HG03439 (cell line): ENCODE data around the gene GARIN5A.

Experiments
- ATAC-seq: cut with Tn5 transposase; IDR thresholded peaks from one replicate; pipeline ENCODE4 v1.9.1; 2021; ENCODE audit warnings: mild to moderate bottlenecking, moderate library complexity; ENCODE audit not compliant: unreplicated experiment

GARIN5A gene

GRCh38 chr19:50418176-50419021, 58.2 kb downstream of the GARIN5A start, which contains the start of gene SPIB:
Gene SPIB, plus strand, starts transcription at chr19:50418938. Its CDS starts 25 bp downstream, at chr19:50418963.
- ATAC-seq: no peak

DNA sequence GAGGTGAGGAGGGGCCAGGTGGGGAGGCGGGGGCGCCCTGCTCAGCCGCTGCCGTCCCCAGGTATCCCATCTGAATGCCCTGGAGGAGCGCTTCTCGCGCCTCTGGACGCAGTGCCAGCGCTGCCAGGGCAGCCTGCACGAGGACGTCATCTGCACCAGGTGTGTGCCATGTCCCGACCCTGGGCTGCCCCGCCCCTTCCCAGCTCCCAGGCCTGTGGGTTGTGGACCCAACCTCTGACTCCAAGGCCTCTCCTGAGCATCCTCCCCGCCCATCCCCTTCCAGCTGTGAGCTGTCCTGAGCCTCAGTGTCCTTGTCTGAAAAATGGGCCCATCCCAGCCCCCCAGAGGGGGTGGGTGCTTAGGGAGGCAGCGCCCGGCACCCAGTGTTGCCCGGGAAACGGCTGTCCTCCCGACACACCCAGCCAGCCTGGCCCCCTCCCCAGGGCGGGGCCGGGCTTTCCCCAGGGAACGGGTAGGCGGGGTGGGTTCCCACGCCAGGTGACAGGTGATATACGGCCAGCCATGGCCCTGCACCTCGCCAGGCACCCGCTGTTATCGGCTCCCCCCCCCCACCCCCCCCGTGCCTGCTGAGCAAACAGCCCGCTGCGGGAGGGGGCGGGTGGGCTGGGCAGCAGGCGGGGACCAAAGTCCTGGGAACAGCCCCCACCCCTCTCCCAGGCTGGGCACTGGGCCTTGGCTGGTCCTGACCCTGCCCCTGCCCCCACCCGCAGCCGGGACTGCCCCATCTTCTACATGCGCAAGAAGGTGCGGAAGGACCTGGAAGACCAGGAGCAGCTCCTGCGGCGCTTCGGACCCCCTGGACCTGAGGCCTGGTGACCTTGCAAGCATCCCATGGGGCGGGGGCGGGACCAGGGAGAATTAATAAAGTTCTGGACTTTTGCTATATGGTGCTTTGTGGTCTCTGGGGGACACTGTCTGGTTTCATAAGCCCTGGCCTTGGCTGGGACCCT, 59.3 kb downstream of the GARIN5A start:
- ATAC-seq: no peak
